Activated T-helper 1 cell treated with anti-CD3 and anti-CD28 coated beads, Interleukin-12 subunit alpha, Interleukin-12 subunit beta, Interleukin-2, Interleukin-4 antibody, amounts not matched to agents 30 ng/mL and 10 ng/mL and 1 ng/mL, durations not matched to agents 14 hours and 24 hours and 36 hours (primary cell): ENCODE data around the gene GLIS1. TPM values are rescaled to one million over a fixed set of nuclear protein-coding genes. Genes with fewer than 3 reads are reported as not detected.

Experiments
- DNase-seq: peaks from one replicate; pipeline ENCODE4 v3.0.0; 2021; ENCODE audit warnings: low spot score
- H3K27ac Mint-ChIP-seq: one replicate; pipeline ENCODE4 v1.8.0; 2021; ENCODE audit warnings: mild to moderate bottlenecking, mixed read lengths
- H3K27me3 Mint-ChIP-seq: one replicate; pipeline ENCODE4 v1.8.0; 2022; ENCODE audit warnings: mild to moderate bottlenecking, moderate library complexity, mixed read lengths; ENCODE audit not compliant: insufficient read depth
- H3K36me3 Mint-ChIP-seq: one replicate; pipeline ENCODE4 v1.8.0; 2021; ENCODE audit warnings: low read depth, mixed read lengths
- H3K4me1 Mint-ChIP-seq: one replicate; pipeline ENCODE4 v1.8.0; 2021; ENCODE audit warnings: low read depth, mixed read lengths
- H3K4me3 Mint-ChIP-seq: one replicate; pipeline ENCODE4 v1.8.0; 2021; ENCODE audit warnings: mild to moderate bottlenecking, moderate library complexity, mixed read lengths
- H3K9me3 Mint-ChIP-seq: one replicate; pipeline ENCODE4 v1.8.0; 2021; ENCODE audit warnings: mixed read lengths
- intact Hi-C: fragments of 100-400 bp; cut with micrococcal nuclease; formaldehyde crosslinking; loops from one replicate; pipeline ENCODE4 v1.15.1; 2024
- total RNA-seq: library from RNA; stranded (reverse); gene quantifications from 2 replicates; pipeline ENCODE4 v1.2.3, GENCODE V29; 2022

Gene GLIS1
- total RNA-seq, 1 donor from 2014 or later = 0.05 TPM

DNA sequence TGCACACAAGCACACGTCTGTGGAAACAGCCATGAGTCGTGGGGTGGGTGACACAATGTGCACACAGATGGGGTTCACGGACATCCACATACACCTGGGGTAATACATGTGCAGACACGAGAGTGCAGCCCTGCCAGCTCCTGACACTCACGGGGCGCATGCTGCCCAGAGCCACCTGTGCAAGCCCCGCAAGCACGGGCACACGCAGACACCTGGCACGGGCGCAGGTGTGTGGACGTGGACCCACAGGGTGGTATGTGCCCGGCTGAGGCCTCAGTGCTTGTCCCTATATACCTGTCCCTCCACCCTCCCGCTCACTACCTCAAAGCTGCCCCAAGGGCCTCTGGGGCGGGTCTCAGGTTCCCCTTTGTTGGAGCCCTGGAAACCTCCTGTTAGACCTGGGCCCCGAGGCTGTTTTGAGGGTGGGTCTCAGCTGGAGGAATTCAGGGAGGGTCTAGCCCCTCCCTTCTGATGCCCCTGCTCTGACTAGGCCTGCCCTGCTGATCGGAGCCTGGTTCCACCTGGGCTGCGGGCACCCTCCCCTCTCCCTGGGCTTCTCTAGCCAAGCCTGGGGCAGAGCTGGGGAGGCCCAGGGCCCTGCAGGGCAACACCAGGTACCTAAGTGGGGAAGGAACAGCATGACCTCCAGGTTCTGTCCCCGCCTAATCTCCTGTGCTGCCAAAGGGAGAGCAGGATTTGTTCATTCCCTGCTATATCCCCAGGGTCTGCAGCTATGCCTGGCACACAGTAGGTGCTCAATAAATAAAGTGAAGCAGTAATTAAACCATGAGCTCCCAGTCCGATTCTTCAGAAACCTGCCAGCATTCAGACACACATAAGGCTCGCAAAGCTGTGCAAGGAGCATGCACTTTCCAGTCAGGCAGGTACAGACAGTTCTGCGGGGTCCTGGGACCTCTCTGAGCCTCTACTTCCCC, 230.6 kb downstream of the GLIS1 start:
- H3K27me3 Mint-ChIP-seq = peaks cover 2% of the 10 kb centered on the region
- H3K9me3 Mint-ChIP-seq = no peaks in the 10 kb centered on the region
- H3K4me3 Mint-ChIP-seq = no peak overlapping the region
- DNase-seq = no peak
- intact Hi-C loops = no loop called here
- H3K4me1 Mint-ChIP-seq = no peaks in the 10 kb centered on the region
- no peaks in the 10 kb centered on the region for H3K36me3 Mint-ChIP-seq
- H3K27ac Mint-ChIP-seq = no peak overlapping the region

DNA sequence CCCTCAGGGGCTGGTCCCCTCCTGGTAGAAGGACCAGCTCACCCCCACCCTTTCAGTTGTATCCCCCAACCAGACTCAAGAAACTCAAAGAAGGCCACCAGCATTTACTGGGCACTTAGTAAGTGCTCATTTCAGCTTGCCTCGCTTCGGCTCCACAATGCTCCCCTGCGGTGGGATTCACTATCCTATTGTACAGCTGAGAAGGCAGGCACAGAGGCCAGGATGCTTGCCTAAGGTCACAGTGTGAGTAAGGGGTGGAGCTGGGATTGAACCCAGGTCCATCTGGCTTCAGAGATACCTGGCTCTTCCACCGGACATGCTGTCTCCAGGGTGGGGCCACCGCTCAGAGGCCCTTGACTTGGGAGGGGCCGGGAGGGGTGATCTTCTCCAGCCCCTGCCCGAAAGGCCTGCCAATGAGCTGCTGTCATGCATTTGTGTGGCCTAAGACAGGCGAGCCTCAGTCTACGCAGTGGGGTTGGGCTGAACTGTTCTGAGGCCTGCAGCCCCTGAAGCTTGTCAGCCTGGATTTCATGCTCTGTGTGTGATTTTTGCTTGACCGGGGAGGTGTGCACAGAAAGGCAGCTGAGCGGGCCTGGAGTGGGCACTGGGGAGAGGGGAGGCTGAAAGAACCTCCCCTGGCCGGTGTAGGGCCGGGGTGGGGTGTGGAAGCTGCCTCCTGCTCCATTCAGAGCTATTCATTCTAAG, 231.7 kb downstream of the GLIS1 start:
- DNase-seq = no peak
- H3K9me3 Mint-ChIP-seq = no peaks in the 10 kb centered on the region
- H3K27ac Mint-ChIP-seq = no peak overlapping the region
- H3K4me3 Mint-ChIP-seq = no peak overlapping the region
- H3K4me1 Mint-ChIP-seq = no peaks in the 10 kb centered on the region
- H3K36me3 Mint-ChIP-seq = no peaks in the 10 kb centered on the region
- H3K27me3 Mint-ChIP-seq = peaks cover 2% of the 10 kb centered on the region
- intact Hi-C loops = no loop called here

DNA sequence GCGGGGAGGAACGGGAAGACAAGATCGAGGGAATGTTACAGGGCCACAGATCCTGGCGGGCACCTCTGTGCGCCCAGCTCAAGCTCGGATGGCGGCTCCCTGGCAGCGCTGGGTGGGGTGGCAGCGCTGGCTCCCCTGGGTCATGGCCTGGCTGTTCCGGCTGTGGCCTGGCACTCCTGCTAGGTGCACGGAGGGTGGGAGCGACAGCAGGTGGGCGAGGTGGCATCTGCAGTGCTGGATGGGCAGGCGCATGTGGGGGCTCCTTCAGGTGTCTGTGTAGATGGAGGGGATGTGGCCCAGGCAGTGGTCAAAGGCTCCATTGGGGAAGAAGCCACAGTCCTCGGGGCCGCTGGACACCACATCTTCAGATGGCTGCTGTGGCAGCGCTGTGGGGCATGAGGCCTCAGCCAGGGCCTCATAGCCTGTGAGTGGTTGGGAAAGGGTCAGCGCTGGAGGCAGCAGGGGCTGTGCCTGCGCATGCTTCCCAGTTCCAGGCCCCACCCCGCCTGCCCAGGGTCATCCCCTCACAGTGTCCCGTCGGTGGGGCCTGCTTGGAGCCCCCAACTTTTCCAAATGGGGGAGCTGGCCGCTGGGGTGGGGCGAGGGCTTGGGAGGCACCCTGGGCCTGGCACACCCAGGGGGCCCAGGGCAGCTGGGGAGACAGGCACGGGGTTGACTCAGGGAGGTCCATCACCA, 232.5 kb downstream of the GLIS1 start:
- Mint-ChIP-seq H3K27me3 (no peaks in the 10 kb centered on the region), H3K4me1 (no peaks in the 10 kb centered on the region), H3K9me3 (no peaks in the 10 kb centered on the region), H3K27ac (no peak overlapping the region), H3K4me3 (no peak overlapping the region), H3K36me3 (no peaks in the 10 kb centered on the region)
- intact Hi-C loops = no loop called here
- no peak for DNase-seq

DNA sequence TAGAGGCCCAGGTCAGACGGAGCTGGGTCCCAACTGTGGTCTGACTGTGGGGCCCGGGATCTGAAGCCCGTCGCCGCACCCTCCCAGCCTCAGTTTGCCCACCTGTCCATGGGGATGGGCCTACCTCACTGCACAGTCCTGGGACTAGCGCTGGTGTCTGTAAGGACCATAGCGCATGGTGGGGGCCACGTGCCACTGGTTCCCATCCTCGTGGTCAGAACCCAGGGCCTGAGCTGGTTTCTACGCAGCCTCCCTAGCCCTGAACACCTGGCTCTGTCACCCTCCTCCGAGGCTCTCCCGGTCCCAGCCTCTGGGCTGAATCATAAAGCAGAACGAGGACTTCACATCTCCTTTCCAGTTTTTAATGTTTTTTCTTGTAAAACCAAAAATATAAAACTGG, 233.1 kb downstream of the GLIS1 start:
- no peak for DNase-seq
- Mint-ChIP-seq H3K4me3 (no peak overlapping the region), H3K9me3 (no peaks in the 10 kb centered on the region), H3K36me3 (no peaks in the 10 kb centered on the region), H3K27me3 (no peaks in the 10 kb centered on the region), H3K4me1 (no peaks in the 10 kb centered on the region), H3K27ac (no peak overlapping the region)
- intact Hi-C loops = no loop called here

DNA sequence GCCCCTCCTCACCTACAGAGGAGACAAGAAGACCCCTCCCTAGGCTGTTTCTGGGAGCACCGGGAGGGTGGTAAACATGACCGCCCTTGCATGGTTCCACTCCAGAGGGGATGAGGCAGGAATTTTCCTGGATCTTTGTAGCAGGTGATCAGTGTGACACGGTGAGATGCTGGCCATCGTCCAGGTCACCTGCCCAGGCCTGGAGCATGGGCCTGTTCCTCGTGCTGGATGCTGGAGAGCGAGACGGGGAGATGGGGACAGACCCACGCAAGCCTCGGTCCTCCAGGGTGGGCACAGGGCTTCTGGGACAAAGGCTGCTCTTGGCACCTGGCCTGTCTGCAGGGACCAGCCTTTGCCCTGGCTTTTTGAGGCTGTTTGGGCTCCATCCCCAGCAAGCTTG, 233.6 kb downstream of the GLIS1 start:
- no peak for DNase-seq
- no peaks in the 10 kb centered on the region for H3K27me3 Mint-ChIP-seq
- no peak overlapping the region for H3K27ac Mint-ChIP-seq
- H3K4me1 Mint-ChIP-seq = no peaks in the 10 kb centered on the region
- intact Hi-C loops = no loop called here
- H3K36me3 Mint-ChIP-seq = no peaks in the 10 kb centered on the region
- H3K4me3 Mint-ChIP-seq = no peak overlapping the region
- H3K9me3 Mint-ChIP-seq = no peaks in the 10 kb centered on the region

DNA sequence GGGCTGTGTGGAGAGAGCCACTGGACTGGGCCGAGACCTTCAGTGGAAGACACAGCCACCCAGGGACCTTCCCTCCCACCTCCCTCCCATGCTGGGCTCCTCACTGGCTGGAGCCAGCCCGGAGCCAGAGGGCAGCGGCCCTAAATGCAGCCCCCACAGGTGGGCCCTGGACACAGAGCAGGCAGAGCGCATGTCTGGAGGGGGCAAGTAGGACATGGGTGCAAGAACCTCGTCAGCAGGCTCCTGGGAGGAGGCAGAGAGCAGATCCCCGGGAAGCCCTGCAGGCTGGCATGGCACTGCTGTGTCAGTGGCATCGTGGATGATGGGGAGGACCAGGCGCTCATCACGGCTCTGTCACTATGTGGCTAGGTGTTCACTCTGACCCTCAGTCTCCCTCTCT, 234.1 kb downstream of the GLIS1 start:
- H3K4me1 Mint-ChIP-seq = no peaks in the 10 kb centered on the region

DNA sequence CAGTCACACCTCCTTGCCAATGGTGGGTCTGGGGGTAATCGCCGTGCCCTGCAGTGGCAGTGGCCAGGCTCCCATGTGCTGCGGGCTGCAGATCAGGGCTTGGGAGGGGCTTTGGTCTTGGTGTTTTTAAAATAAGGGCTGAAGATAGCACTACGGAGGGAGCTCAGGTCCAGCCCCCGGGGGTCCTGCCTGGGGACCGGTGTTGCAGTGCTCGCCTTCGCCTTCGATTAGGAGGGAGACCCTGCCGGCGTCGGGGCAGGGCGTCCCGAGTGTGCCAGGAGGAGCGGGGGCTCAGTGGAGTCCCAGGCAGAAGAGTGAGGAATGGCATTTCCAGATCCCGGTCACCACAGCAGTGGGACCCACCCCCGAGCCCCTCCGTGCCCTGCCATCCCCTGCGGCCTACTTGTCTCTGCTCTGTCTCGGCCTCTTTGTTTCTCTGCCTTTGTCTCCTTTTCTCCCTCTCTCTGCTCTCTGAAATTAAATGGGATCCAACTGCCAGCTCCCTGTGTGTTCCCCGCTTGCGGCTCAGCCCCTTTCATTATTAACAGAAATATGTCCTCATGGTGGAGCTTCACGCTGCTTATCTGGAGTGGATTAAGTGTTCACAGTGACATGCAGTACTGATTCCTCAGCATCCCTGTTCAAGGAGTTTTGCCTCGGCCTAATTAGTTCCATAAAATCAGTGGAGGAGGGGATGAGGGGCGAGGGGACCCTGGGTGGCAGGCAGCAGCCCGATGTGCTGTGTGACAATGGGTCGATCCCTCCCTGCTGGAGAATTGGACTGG, 235.3 kb downstream of the GLIS1 start:
- Mint-ChIP-seq H3K27me3 (no peaks in the 10 kb centered on the region), H3K27ac (no peak overlapping the region), H3K36me3 (no peaks in the 10 kb centered on the region), H3K9me3 (no peaks in the 10 kb centered on the region), H3K4me3 (no peak overlapping the region), H3K4me1 (no peaks in the 10 kb centered on the region)
- DNase-seq = no peak
- intact Hi-C loops = no loop called here

More for the DNA sequence above, 234.1 kb downstream of the GLIS1 start:
- H3K4me3 Mint-ChIP-seq = no peak overlapping the region
- no peaks in the 10 kb centered on the region for H3K36me3 Mint-ChIP-seq
- H3K27me3 Mint-ChIP-seq = no peaks in the 10 kb centered on the region
- H3K9me3 Mint-ChIP-seq = no peaks in the 10 kb centered on the region
- no peak for DNase-seq
- no peak overlapping the region for H3K27ac Mint-ChIP-seq
- intact Hi-C loops = no loop called here

DNA sequence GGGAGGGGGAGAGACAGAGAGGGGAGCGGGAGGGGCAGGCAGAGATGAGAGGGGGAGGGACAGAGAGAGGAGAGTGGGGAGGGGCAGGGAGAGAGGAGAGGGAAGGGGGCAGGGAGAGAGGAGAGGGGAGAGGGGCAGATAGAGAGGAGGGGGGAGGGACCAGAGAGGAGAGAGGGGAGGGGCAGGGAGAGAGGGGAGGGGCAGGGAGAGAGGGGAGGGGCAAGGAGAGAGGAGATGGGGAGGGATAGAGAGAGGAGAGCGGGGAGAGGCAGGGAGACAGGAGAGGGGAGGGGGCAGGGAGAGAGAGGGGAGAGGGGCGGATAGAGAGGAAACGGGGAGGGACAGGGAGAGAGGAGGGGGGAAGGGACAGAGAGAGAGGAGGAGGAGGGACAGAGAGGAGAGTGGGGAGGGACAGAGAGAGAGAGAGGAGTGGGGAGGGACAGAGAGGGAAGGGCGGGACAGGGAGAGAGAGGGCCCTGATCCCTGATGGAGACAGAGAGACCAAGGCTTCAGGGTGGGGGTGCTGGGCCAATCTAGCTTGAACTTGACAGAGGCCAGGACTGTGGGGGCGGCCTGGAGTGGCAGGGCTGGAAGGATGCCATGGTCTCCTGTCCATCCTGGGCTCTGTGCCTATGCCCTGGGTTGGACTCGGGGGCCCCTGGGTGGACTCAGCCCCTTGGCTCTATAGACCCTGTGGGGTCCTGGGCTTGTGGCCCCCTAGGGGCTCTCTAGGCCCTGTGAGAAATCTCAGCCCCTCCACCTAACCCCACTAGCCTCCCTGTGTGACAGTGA, 236.1 kb downstream of the GLIS1 start:
- no peak overlapping the region for H3K4me3 Mint-ChIP-seq
- no peak overlapping the region for H3K27ac Mint-ChIP-seq
- no peak for DNase-seq
- no peaks in the 10 kb centered on the region for H3K9me3 Mint-ChIP-seq
- H3K4me1 Mint-ChIP-seq = no peaks in the 10 kb centered on the region
- H3K36me3 Mint-ChIP-seq = no peaks in the 10 kb centered on the region
- H3K27me3 Mint-ChIP-seq = no peaks in the 10 kb centered on the region
- intact Hi-C loops = no loop called here

DNA sequence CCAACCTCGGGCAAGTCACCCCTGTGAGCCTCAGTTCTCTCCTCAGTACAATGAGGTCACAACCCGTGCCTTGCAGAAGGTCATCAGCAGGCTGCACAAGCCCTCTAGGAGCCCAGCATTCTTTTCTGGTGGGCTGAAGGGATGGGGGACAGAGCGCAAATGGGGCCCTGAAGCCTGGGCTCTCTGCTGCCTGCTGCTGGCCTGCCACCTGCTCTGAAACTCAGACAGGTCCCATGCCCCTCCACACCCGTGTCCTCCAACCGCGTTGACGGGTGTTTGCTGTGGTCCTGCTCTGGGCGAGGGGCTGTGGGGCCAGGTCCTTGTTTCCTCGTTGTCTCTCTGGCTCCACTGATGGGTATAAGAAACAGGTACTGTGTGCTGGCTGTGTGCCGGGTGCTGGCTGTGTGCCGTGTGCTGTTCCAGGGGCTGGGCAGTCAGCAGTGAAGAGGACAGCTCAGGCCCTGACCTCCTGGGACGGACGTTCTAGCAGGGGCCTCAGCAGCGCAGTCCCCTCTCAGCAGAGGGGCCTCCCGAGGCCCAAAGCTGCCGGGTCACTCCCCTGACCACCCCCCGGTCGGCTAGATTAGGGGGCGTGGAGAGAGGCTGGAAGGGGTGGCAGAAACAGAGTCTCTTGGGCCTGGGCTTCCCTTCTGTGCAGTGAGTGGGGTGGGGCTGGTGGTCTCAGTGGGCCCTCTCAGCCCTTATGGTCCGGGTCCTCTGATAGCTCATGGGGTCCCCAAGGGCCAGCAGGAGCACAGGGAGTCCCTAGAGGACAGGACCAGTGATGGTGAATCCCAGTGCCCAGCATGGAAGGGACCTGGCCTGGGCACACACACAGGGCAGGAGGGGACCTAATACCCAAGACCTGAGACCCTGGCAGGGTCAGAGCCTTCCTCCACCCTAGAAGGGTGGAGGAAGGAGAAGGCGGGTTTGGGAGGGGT, 237.6 kb downstream of the GLIS1 start:
- H3K4me3 Mint-ChIP-seq = no peak overlapping the region
- no peak for DNase-seq
- no peaks in the 10 kb centered on the region for H3K27me3 Mint-ChIP-seq
- H3K4me1 Mint-ChIP-seq = no peaks in the 10 kb centered on the region
- intact Hi-C loops = no loop called here
- H3K9me3 Mint-ChIP-seq = no peaks in the 10 kb centered on the region
- no peaks in the 10 kb centered on the region for H3K36me3 Mint-ChIP-seq
- H3K27ac Mint-ChIP-seq = no peak overlapping the region

DNA sequence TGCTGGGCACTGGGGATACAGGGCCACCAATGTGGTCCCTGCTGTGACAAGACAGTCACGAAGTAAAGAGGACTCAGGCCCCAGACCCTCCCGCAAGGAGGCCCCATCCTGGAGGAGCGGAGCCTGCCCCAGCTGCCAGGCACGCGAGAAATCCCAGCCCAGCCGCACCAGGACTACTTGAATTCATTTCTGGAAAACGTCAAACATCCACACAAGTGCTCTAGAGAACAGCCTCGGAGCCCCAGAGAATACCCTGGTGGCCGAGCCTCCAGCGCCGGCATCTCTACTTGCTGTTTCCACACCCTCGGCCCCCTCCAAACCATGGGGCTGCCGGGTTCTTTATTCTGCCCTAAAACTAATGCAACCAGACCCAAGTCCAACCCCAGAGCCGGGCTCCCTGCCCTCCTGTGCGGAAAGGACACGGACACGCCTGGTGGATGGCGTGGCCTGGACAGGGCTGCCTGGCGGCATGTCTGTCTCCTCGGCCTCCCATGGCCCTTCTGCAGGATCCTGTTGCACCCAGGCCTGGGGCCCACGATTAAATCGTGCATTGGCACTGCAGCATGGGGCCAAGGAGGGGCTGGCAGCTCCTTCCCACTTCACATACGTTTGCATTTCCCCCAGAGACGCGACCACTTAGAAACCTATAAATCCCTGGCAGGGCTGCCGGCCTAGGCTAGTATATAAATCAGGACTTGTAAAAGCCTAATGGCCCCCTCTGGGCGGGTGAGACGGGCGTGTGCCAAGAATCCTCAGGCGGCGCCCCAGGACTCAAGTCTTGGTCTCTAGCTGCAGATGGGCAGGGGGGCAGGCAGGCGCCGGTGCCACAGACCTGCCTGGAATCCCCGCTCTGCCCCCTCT, 238.5 kb downstream of the GLIS1 start:
- Mint-ChIP-seq H3K9me3 (no peaks in the 10 kb centered on the region), H3K4me3 (no peak overlapping the region), H3K27me3 (peaks cover 2% of the 10 kb centered on the region), H3K36me3 (no peaks in the 10 kb centered on the region), H3K4me1 (no peaks in the 10 kb centered on the region), H3K27ac (no peak overlapping the region)
- no peak for DNase-seq
- intact Hi-C loops = no loop called here
